Suppressor macrophage (primary cell): ENCODE measurements around the gene MYO5A.
"Not testable (repeated sequence)": the region's sequence is repeated elsewhere in the genome, so short reads cannot be mapped to it uniquely, and the experiment has no call there.

Experiments used
- DNase-seq, 4 experiments: peaks; one replicate each; pipeline ENCODE4 v3.0.0-alpha.2; 2020 to 2022

MYO5A gene

DNA sequence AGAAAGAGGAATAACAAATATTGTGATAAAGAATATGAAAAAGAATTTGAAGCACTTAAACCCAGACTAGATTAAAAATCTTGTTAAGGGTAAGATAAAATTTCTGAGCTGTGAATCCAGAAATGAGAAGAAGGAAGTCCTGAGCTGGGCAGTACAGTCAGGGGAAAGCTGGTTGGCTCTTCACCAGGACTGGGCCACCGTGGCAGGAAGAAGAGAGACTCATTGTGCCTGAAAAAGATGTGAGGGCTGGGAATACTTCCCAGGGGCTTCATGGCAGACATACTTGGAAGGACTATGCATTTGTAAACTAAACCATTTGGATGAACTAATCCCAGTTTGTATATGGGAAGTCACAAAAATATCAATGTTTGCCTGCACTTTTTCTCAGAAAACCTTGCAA lies 204.6 kb downstream of the MYO5A start:
- no peak for DNase-seq

DNA sequence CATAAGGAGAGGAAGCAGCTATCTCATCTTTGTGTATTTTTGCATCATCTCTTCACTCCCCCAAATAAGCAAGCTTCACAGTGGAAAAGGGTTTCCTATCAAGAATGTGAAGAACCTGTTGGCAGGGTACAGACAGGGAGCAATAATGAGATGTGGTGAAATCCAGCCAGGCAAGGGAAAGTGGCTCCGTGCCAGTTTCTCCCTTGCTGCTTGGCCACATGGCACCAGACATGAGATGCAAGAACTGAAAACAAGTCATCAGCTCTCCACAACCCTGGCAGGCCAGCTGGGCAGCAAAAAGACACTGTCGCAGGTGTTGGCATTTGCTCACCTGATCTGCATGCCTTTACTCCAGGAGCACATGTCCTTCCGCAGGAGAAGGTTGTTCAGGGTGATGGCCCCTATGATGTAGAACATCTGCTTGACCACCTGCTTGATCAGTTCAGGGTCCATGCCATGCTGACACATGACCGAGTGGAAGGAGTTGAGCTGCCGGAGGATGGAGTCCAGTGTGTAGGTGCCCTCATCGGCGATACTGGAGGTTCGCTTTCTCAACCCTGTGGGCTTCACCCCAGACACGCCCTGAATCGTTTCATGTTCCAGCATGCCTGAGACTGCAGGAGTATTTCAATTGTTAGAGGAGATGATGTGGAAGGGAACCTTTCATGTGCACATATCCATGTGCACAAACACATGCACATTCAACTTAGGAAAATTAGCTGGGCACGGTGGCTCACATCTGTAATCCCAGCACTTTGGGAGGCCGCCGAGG lies 209.8 kb downstream of the MYO5A start:
- no peak for DNase-seq

DNA sequence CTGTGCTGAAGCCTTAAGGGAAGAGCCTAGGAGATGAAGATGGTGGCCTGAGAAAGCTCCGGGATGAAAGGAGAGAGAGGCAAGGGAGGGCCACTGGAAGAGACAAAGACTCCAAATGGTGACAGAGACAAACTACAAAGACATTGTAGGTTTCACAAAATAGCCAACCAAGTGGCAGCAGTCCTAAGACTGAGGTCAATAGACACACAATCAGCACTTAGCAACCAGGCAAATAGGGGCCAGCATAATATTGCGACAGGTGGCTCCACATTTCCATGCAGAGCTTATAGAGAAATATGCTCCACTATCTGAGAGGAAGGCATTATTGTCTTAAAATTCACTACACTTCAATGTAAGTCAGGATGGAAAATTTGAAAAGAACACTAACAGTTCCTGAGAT lies 211.0 kb downstream of the MYO5A start:
- no peak for DNase-seq

DNA sequence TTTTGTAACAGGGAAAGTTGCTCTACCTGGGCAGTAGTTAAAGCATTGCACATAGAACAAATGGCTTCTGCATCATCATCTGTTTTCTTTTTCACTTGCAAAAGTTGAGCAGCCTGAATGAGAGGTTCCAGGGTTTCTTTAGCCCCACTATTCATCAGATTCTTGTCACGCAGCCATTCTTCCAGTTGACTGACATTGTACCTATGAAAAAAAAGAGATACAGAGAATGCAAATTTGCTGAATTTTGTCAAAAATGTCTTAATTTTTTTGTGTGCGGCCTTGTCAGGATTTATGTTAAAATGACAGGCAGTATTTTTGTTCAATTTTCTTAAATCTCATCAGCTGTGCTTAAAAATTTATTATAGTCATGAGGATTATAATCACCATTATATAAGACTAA lies 211.7 kb downstream of the MYO5A start:
- no peak for DNase-seq

DNA sequence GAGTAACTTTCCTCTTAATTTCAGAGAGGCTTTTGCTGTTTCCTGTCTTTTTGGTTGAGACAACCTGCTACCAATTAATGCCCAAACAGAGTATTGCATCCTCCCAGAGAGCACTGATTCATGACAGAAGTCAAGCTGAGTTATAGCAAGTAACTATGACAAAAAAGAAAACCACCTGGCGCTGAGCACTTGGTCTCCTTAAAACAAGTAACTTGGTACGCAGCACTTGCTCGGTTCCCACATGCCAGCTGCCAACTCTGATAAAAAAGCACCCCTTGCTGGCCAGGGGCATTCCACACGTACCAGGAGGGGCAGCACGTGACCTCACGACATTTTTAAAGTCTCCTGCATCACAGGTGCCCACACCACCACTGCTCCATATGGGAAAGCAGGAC lies 219.5 kb downstream of the MYO5A start:
- no peak for DNase-seq

DNA sequence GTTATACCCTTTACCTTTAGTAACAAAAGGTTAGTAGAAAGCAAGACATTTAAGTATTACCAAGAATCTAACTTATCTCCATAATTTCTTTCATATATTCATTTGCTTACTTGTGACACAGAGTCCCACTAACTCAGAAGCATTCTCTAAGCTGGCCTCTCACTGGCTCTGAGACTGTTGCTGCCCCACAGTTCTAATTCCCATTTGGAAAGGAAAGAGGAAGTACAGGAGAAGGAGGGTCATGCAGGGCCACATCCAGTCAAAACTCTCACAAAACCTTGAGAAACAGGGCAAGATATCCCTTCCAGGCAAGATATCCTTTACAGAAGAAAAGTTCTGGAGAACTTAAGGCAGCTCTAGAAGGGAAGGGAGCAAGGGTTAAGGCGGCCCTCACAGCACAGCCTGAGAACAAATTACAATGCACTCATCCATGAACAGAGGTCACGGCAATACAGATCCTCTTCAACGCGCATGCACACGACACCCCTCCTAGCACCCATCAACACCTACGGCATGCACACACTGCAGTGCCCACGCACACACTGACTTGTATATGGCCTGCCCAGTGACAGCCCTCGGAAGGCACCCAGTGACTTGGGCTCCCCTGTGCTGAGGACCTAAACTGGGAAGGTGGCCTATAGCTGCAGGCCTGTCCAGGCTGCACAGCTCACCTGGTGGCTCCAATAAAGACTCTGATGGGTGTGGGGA lies 220.1 kb downstream of the MYO5A start:
- DNase-seq: peak; percentile 47 to 73 (median 65)

DNA sequence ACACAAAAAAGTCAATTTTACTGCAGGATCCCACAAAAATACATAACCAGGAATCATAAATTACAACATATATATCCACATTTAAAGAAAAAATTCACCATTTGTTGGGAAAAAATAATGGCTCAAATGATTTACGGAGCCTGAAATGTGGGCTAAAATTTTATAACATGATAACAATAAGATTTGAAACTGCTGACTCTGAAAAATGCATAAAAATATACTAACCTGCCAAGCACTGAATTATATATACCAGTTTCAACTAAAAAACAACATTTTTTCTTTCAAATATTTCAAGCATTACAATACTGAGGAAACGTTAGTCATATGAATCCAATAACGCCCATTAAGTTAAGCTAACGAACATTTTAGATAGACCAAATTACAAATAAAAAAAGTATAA lies 220.8 kb downstream of the MYO5A start:
- DNase-seq: no peak

DNA sequence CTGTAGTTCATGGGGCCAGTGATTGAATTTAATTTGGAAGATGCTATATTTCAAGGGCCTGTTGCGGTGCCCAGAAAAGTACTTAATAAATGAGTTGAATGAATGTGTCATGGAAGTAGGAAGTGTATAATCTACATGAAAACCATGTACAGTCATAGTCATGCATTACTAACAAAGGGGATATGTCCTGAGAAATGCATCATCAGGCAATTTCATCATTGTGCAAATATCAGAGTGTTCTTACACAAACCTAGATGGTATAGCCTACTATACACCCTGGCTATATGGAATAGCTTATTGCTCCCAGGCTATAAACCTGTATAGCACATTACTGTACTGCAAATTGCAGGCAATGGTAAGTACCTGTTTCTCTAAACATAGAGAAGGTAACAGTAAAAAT lies 222.4 kb downstream of the MYO5A start:
- peak; percentile 21 to 86 (median 63) for DNase-seq

DNA sequence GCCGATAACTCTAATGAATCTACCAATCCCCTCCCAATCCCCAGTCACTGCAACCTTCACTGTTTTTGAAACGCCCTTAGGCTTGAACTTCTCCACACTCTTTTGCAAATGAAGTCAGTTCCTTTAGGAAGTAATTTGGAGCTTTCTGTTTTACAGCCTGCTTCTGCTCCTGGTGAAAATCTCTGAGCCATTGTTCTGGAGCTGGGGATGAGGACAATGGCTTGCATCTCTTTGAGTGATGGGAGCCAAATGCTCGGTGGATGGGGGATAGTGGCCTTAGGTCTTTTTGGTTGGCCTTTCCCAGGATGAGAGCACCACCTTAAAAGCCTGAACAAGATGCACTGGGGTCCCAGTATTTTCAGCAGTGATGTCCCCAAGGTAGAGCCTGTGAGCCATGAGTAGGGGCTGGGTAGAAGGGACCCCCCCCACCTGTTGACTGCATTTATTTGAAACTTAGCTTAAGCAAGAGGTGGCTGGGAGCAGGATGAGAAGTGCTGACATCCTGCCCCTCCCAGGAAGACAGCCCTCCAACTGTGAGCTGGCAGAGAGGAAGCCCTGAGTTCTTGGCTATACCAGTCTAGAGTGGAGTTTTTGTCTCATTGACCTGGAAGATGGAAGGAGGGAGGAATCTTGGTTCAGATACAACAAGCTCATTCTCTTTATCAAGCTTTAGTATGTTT lies 225.4 kb downstream of the MYO5A start:
- no peak for DNase-seq

DNA sequence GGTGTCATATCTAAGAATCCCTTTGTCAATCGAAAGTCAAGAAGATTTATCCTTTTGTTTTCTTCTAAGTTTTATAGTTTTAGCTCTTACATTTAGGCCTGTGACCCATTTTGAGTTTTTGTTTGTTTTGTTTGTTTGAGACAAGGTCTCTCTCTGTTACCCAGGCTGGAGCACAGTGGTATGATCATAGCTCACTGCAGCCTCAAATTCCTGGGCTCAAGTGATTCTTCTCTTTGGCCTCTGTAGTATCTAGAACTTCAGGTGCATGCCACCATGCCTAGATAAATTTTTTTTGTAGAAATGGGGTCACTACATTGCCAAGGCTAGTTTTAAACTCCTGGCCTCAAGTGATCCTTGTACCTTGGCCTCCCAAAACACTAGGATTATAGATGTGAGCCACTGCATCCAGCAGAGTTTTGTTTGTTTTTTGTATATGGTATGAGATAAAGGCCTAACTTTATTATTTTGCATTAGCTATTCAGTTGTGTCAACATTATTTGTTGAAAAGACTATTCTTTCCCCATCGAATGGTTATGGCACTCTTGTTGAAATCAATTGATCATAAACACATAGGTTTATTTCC lies 227.3 kb downstream of the MYO5A start:
- no peak for DNase-seq

DNA sequence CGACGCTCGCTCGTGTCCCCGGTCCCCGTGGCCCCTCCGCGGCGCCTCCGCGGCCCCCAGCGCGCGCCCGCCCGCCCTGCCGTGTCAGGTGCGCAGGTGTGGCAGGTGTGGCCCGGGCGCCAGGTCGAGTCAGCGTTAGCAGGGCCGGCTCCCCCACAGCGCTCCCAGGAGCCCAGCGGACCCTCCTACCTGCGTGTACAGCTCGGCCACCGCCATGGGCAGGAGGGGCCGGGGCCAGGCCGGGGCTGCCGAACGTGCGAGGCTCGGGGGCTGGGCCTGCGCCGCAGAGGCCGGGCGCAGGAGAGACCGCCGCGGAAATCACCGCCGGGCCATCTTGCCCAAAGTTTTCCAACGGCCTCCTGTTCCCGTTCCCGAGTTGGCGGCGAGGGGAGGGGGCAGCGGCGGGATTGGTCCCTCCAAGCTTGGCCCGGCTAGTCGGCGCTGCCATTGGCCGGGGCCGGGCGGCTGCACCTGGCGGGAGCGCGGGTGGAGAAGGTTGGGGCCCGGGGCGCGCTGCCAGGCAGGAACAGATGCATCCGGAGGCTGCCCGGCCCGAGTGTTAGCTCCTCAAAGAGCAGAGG lies 233.2 kb downstream of the MYO5A start, which contains the start of gene MYO5C:
Gene MYO5C (minus strand): TSS at position 384 of the 581 bp plus-strand sequence. CDS start 168 bp downstream, at position 216.
- peak in 2 of 4 experiments; percentile 6 to 44 for DNase-seq

DNA sequence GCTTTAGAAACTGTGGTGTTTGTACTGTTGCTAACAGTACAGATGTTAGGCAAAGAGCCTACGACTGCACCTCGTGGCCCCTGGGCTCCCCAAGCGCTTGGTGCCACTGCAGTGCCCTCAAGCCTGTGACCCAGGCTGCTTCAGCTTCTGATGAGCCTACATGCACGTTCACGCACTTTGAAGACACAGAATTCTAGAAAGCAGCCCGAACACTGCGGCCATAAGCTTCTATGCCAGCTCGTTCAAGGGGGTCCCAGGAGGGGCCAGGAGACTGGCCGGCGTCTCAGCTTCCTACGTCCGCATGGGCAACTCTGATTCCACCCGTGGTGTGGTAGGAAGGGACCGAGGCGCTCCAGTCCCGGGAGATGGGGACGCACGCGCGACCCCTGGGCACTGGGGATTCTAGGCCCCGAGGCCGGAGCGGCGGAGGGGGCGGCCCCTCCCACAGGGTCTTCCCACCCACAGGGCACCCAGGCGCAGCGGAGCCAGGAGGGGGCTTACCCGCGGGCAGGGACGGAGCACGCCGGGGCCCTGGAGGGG lies 233.7 kb downstream of the MYO5A start:
- DNase-seq: no peak

DNA sequence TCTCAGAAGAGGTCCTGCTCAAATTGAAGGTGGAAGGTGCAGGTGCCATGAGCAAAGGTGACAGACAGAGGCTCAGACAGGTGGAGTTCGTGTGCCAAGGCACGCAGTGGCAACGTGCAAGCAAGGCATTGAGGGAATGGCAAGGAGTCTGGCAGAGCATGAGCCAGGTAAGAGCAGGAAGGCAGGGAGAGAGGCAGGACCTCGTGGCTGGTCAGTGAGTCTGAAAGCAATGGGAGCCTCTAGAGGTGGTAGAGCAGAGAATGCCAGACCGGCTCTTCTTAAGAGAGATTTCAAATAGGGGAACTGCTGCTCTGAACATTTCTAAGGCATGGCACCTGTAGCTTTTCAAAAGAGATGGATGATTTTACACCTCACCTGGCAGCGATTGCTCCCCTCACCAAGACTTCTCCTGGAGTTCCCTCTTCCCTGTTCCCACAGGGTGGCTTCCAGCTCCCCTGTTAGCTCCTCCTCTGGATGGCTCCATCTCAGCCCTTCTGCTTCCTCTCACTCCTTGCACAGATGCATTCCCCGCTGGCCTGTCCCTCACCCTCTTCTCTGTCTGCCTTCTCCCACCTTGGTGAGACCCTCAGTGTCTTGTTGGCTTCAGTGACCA lies 235.8 kb downstream of the MYO5A start:
- no peak for DNase-seq

DNA sequence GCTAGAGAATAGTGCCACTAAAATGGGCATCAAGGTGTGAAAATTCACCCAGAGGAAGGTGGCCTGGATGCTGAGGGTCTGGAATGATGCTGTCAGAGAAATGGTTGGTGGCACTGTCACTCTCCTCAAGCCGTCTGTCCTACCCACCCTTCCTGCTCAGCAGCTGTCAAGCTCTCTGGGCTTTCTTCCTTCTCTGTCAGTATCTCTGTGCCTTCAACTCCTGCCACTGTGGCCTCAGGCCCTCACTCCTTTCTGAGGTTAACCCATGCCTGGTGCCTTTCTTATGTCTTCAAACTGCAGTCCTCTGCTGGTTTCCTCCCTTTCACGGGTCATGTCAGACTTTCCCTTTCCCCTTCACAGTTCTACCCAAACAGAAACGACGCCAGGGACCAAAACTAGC lies 237.5 kb downstream of the MYO5A start:
- DNase-seq: no peak

DNA sequence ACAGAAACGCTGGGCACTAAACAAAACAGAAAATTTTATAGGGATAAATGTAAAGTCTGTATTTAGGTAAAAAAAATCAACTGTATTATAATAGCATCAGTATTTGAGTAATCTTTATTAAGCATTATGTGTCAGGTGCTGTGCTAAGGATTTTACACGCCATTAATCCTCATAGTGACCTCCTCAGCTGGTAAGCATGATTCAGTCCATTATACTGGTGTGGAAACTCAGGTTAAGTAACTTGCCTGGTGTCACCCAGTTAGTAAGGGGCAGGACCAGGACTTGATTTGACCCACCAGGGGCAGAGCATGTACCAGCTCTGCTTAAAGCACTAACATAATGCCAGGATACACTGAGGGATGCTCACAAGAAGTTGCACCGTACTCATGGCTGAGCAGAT lies 237.9 kb downstream of the MYO5A start:
- no peak for DNase-seq

DNA sequence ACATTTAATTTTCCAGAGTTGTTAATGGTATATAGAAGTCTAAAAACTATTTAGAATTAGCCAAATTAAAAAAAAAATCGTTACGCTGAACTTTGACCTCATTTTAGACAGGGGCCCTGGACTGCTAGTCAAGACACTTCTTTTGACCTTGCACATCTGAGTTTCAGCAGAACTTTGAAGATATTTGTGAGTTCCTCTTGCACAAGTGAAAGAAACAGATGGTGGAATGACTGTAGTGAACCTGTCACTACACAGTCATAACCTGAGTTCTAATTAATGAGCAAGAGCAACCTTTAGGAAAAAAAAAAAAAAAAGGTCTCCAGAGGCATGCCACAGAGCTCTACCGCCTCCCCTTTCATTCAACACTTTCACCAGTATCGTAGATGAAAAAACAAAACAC lies 238.4 kb downstream of the MYO5A start:
- no peak for DNase-seq

DNA sequence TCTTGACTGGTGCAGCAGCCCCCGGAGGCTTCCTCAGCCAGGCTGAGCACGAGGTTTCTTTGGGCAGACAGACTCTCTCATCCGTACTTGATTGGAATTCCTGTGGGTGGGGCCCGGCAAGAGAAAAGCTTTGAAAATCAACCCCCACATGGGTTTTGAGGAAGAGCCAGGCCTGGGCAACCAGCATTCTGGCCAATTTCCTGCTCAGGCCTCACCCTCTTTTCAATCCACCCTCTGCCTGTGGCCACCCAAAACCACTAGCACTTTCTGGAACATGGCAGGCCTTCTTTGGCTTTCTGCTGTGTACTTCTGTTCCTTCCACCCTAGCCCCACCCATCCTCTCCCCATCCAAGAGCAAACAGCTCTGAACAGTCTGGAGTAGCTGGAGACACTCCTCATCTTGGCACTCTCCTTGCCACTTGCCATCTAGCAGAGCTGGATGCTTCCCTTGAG lies 239.0 kb downstream of the MYO5A start:
- no peak for DNase-seq

DNA sequence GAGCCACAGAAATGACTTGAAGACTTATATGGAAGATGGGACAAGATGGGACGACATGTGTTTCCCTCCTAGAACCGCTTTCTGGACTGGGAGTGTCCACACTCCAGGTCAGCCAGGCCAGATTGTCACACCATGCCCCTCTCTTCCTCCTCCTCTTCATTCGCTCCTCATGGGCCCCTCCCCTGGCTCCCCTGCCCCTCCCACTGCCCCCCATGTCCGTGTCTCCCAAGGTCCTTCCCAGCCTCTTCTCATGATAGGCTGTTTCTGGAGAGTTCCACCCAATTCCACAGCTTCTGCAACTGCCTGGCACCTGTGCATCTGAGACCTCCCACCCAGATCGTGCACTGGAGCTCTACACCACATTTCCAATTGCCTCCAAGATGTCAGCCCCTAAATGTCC lies 239.7 kb downstream of the MYO5A start:
- DNase-seq: no peak

DNA sequence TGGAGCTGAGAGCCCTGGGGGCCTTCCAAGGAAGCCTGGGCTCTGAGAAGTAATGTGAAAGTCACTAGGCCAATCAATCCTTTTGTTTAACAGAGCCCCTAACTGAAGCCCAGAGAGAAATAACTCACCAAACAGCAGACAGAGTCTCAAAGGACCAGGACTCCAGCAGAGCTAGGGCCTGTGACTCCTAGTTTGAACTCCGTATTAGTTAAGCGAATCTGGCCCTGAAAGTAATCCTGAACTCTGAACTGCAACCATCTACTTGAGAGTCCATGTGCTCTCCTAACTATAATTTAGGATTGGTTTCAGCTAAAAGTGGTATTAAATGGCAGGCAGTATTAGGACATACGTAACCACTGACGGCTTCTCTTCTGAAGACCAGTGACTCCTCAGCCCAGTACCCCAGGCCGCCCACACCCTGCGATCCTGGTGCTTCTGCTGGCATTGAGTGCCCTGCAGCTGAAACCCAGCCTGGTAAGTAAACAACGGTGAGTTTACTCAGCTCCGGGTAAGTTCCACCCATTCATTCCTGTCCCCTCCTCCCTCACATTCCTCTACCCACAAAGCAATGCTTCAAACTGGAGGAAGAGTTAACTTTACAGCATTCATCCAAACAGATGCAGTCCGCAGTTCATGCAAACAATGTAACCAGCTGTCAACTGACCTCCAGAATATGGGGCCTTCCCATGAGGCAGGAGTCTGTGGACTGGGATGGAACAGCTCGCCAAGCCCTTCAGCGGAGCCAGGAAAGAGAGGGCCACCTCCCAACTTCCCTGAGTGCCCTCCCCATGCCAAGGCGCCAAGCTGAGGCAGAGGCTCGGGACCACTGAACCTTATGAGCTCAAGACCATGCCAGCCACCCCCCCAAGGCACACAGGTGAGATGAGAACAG lies 240.4 kb downstream of the MYO5A start:
- no peak for DNase-seq

DNA sequence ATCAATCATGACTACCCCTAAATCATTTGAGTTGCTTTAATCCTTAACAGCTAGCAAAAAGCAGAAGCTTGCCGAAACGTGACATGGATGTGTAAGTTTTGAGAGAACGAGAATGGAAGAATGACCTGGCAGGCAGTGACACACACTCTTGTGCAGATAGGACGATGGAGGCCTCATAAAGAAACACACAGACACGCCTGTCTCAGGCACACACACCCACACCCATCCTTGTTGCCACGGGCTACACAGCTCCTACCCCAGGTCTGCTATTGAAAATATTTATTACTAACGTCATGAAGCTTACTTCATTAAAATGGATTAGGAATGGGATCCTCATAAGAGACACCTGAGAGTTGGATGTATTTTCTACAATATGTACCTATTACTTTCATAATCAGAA lies 241.6 kb downstream of the MYO5A start:
- no peak for DNase-seq

DNA sequence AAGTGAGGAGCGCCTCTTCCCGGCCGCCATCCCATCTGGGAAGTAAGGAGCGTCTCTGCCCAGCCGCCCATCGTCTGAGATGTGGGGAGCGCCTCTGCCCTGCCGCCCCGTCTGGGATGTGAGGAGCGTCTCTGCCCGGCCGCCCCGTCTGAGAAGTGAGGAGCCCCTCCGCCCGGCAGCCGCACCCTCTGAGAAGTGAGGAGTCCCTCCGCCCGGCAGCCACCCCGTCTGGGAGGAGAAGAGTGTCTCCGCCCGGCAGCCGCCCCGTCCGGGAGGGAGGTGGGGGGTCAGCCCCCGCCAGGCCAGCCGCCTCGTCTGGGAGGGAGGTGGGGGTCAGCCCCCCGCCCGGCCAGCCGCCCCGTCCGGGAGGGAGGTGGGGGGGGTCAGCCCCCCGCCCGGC lies 242.7 kb downstream of the MYO5A start:
- DNase-seq: not testable (repeated sequence)
